Sigmoid colon (tissue), 7 donors: ENCODE measurements around the gene BANP. TPM values are rescaled to one million over a fixed set of nuclear protein-coding genes. Genes with fewer than 3 reads are reported as not detected.
"Not testable (repeated sequence)": the region's sequence is repeated elsewhere in the genome, so short reads cannot be mapped to it uniquely, and the experiment has no call there.

Source experiments
- DNase-seq: peaks from one replicate; pipeline ENCODE4 v3.0.0-alpha.2; 2019
- H3K27ac ChIP-seq, 4 donors: fragments of 200-600 bp; sonication (generic); one replicate each; pipeline ENCODE4 v1.5.1; 2016 to 2019; ENCODE audit warnings: mild to moderate bottlenecking in 1 of 4
- H3K27me3 ChIP-seq, 3 donors: fragments of 200-600 bp; sonication (generic); one replicate each; pipeline ENCODE4 v1.5.1; 2019; ENCODE audit warnings: mild to moderate bottlenecking in 1 of 3
- H3K36me3 ChIP-seq, 4 donors: fragments of 200-600 bp; sonication (generic); one replicate each; pipeline ENCODE4 v1.5.1; 2016 to 2019
- H3K4me1 ChIP-seq, 4 donors: fragments of 200-600 bp; sonication (generic); one replicate each; pipeline ENCODE4 v1.5.1; 2017 to 2019
- H3K4me3 ChIP-seq, 4 donors: fragments of 200-600 bp; sonication (generic); one replicate each; pipeline ENCODE4 v1.5.1; 2017 to 2019; ENCODE audit warnings: mild to moderate bottlenecking in 2 of 4, moderate library complexity in 1 of 4
- H3K9me3 ChIP-seq, 4 donors: fragments of 200-600 bp in 3 of 4; sonication (generic) in 3 of 4; one replicate each; pipeline versions ENCODE4 v1.5.1 to v1.6.1; 2013 to 2019
- CTCF ChIP-seq, 4 experiments: fragments of 450-650 bp in 3 of 4; fragments of 200-600 bp in 1 of 4; IDR thresholded peaks; one replicate each; pipeline ENCODE4 v1.5.1; 2016 to 2019; ENCODE audit warnings: antibody characterized with exemption in 4 of 4, mild to moderate bottlenecking in 3 of 4, moderate library complexity in 2 of 4
- EP300 ChIP-seq, 4 donors: sonication (generic); formaldehyde crosslinking; IDR thresholded peaks; one replicate each; pipeline ENCODE4 v1.6.1; 2017; ENCODE audit warnings: antibody characterized with exemption in 4 of 4
- POLR2A ChIP-seq, 2 donors: fragments of 450-650 bp; IDR thresholded peaks; one replicate each; pipeline ENCODE4 v1.6.1; 2016; ENCODE audit warnings: antibody characterized with exemption in 2 of 2, mild to moderate bottlenecking in 2 of 2, moderate library complexity in 2 of 2
- POLR2AphosphoS5 ChIP-seq, 4 donors: sonication (generic); formaldehyde crosslinking; IDR thresholded peaks; one replicate each; pipeline ENCODE4 v1.6.1; 2017; ENCODE audit warnings: antibody characterized with exemption in 4 of 4
- WGBS, 2 donors: extraction: QIAGEN DNeasy Blood & Tissue Kit; methylation state at CpG; one replicate each; pipeline ENCODE4 v1.1.7; 2013; 5-methylcytosine and 5-hydroxymethylcytosine counted together
- intact Hi-C: fragments of 100-400 bp; cut with DNase I; formaldehyde crosslinking; loops from one replicate; pipeline ENCODE4 v1.15.1; 2023
- polyA plus RNA-seq, 3 donors: library from polyadenylated mRNA; stranded (reverse); fragments of 200-250 nt; gene quantifications; one replicate each; pipeline ENCODE4 v1.2.3, GENCODE V29; 2013
- total RNA-seq, 4 donors: library from RNA; depleted of rRNA; stranded (reverse); fragments of >200 nt; gene quantifications; one replicate each; pipeline ENCODE4 v1.1.0, GENCODE V29; 2016
- donor health status: healthy with polysubstance abuse.
- donor health status: Bipolar disorder and iron deficiency.
- donor health status: healthy.

The BANP gene
- total and polyA plus RNA-seq, 7 donors = 8.4 to 31.0 (median 17.4) TPM

GRCh38 chr16:88024491-88025085, 73.4 kb downstream of the BANP start:
- intact Hi-C loops, DNase-seq, H3K27ac ChIP-seq, H3K4me3 ChIP-seq, H3K9me3 ChIP-seq, H3K4me1 ChIP-seq, H3K27me3 ChIP-seq: not testable (repeated sequence)
- peak in 2 of 4 experiments; percentile 21 for TF ChIP-seq CTCF (IDR thresholded peaks at IDR 0.05)
- H3K36me3 ChIP-seq = peaks cover 0 to 22% (median 7%) of the 10 kb centered on the region in 4 donors
- 87 to 90% methylated on average over 21 of the region's 21 CpGs for WGBS, 2 donors

- H3K4me3 ChIP-seq, H3K9me3 ChIP-seq, H3K27ac ChIP-seq, H3K4me1 ChIP-seq, H3K27me3 ChIP-seq, intact Hi-C loops: not testable (repeated sequence)
- peak; percentile 83 for DNase-seq
- peaks cover 0 to 22% (median 7%) of the 10 kb centered on the region in 4 donors for H3K36me3 ChIP-seq
- 71 to 76% methylated on average over 10 of the region's 10 CpGs for WGBS, 2 donors
These were observed 73.9 kb downstream of the BANP start for GRCh38 chr16:88025086-88025492.

GRCh38 chr16:88025828-88026555, 74.8 kb downstream of the BANP start:
- intact Hi-C loops, H3K4me3 ChIP-seq, H3K27ac ChIP-seq, H3K27me3 ChIP-seq, H3K9me3 ChIP-seq, DNase-seq: not testable (repeated sequence)
- WGBS, 2 donors = 95 to 96% methylated on average over 24 of the region's 24 CpGs
- Histone ChIP-seq H3K36me3 (peaks cover 0 to 22% (median 7%) of the 10 kb centered on the region in 4 donors), H3K4me1 (peaks cover 0 to 16% (median 4%) of the 10 kb centered on the region in 4 donors)

- Histone ChIP-seq H3K4me3 (no peak overlapping the region), H3K27ac (no peak overlapping the region), H3K36me3 (peaks cover 0 to 20% (median 7%) of the 10 kb centered on the region in 4 donors), H3K4me1 (peaks cover 0 to 18% (median 4%) of the 10 kb centered on the region in 4 donors), H3K27me3 (no peaks in the 10 kb centered on the region), H3K9me3 (no peaks in the 10 kb centered on the region)
- intact Hi-C loops = no loop called here
- DNase-seq = no peak
- no peak for TF ChIP-seq EP300 (IDR thresholded peaks at IDR 0.05)
- TF ChIP-seq POLR2AphosphoS5 (IDR thresholded peaks at IDR 0.05) = no peak
- no peak for TF ChIP-seq CTCF (IDR thresholded peaks at IDR 0.05)
- no peak for TF ChIP-seq POLR2A (IDR thresholded peaks at IDR 0.05)
- WGBS, 2 donors = 95 to 96% methylated on average over 51 of the region's 51 CpGs
These were observed 76.0 kb downstream of the BANP start for GRCh38 chr16:88026964-88027938.

- H3K4me3 ChIP-seq, H3K27ac ChIP-seq, intact Hi-C loops, DNase-seq, H3K27me3 ChIP-seq, H3K9me3 ChIP-seq: not testable (repeated sequence)
- Histone ChIP-seq H3K36me3 (peaks cover 0 to 11% (median 7%) of the 10 kb centered on the region in 4 donors), H3K4me1 (peaks cover 0 to 18% (median 4%) of the 10 kb centered on the region in 4 donors)
- 91 to 95% methylated on average over 13 of the region's 13 CpGs for WGBS, 2 donors
These were observed 77.1 kb downstream of the BANP start for GRCh38 chr16:88028177-88028930.
